ENCODE data around the gene GAPDH. TPM values are rescaled to one million over a fixed set of nuclear protein-coding genes. Genes with fewer than 3 reads are reported as not detected.

The GAPDH gene
- polyA plus RNA-seq, 1 of the 3 experiments (the other 2 are of a cell fraction) = 8,077 TPM

- 0 out of 2 replicates have a peak, but pooled peaks have one; percentile 15 for TF ChIP-seq FOXM1 (IDR thresholded peaks at IDR 0.05; ENCODE audit: low read depth)
- peak; percentile 89; the same call in 1 of the 2 replicates for TF ChIP-seq SIN3A (IDR thresholded peaks at IDR 0.05; ENCODE audit: borderline replicate concordance, low read depth, low read length)
Observed at GRCh38 chr12:6533923-6534694, at the start of gene GAPDH (continued).

- ChIA-PET POLR2A (interaction anchor here (0.6 to 2.1 kb wide), 2 partner anchors 14 to 18 kb away, joined by 3 to 6 read pairs; partner anchors contain the start of gene VAMP1), CTCF (no interaction called here)
- Histone ChIP-seq H2AFZ (ENCODE audit: low read depth) (no peak overlapping the region), H4K20me1 (ENCODE audit: insufficient read depth) (no peaks in the 10 kb centered on the region), H3K36me3 (replicated peaks in 1 of 2; ENCODE audit: control insufficient read depth in 1 of 2, insufficient read depth in 2 of 2, low read length in 1 of 2) (peaks cover 8 to 12% of the 10 kb centered on the region in 2 experiments), H3K27me3 (ENCODE audit: insufficient read depth) (no peaks in the 10 kb centered on the region), H3K9me2 (no peaks in the 10 kb centered on the region), H3K4me1 (ENCODE audit: control insufficient read depth in 1 of 2, insufficient read depth in 2 of 2, low read depth in 1 of 2, low read length in 1 of 2) (peaks cover 0 to 5% of the 10 kb centered on the region in 2 experiments; a peak in 2 of 4 replicates), H3K27ac (ENCODE audit: low read depth in 2 of 2, low read length in 1 of 2) (no peak overlapping the region), H3F3A (replicated peaks; ENCODE audit: insufficient read depth) (peaks cover under 1% of the 10 kb centered on the region), H3K4me2 (no peak overlapping the region), H3K4me3 (ENCODE audit: low read depth in 2 of 2, low read length in 1 of 2) (no peak overlapping the region), H3K9me3 (no peaks in the 10 kb centered on the region), H3K79me2 (ENCODE audit: insufficient read depth) (peaks cover 13% of the 10 kb centered on the region), H3K9ac (no peak overlapping the region)
- no peak for TF ChIP-seq MXI1 (IDR thresholded peaks at IDR 0.05; ENCODE audit: low read depth, low read length)
- no peak for TF ChIP-seq SIN3A (IDR thresholded peaks at IDR 0.05; ENCODE audit: borderline replicate concordance, low read depth, low read length)
- TF ChIP-seq PBX3 (IDR thresholded peaks at IDR 0.05) = no peak
- no peak for TF ChIP-seq IRF3 (IDR thresholded peaks at IDR 0.05; ENCODE audit: low read depth, low read length)
- TF ChIP-seq ZBTB33 (IDR thresholded peaks at IDR 0.05; ENCODE audit: borderline replicate concordance, low read depth) = no peak
- TF ChIP-seq RCOR1 (IDR thresholded peaks at IDR 0.05; ENCODE audit: low read length) = no peak
- TF ChIP-seq MEF2A (IDR thresholded peaks at IDR 0.05; ENCODE audit: borderline replicate concordance, low read depth) = no peak
- TF ChIP-seq JUND (IDR thresholded peaks at IDR 0.05) = no peak
- TF ChIP-seq TAF1 (IDR thresholded peaks at IDR 0.05; ENCODE audit: borderline replicate concordance, low read depth, low read length) = no peak
- no peak for TF ChIP-seq EZH2phosphoT487 (IDR thresholded peaks at IDR 0.05; ENCODE audit: borderline replicate concordance, low read depth)
- no peak for TF ChIP-seq TEAD4 (IDR thresholded peaks at IDR 0.05; ENCODE audit: borderline replicate concordance, insufficient read depth)
- TF ChIP-seq POLR2AphosphoS5 (IDR thresholded peaks at IDR 0.05; ENCODE audit: low read depth, low read length) = no peak
- no peak for DNase-seq
- 88% methylated on average over 1 of the region's 1 CpG for whole genome bisulfite sequencing (ENCODE audit: low lambda C conversion rate)
Observed at GRCh38 chr12:6488240-6488639, 46.1 kb upstream of the GAPDH start.
